ENCODE measurements around the gene RGS9. TPM values are rescaled to one million over a fixed set of nuclear protein-coding genes. Genes with fewer than 3 reads are reported as not detected.
"Not testable (repeated sequence)": the region's sequence is repeated elsewhere in the genome, so short reads cannot be mapped to it uniquely, and the experiment has no call there.

Gene RGS9
- total RNA-seq: 8.5 and 8.7 TPM in 2 replicates
- long read RNA-seq, transcript RGS9-212 (3 exons, 2,736 nt): major isoform, 6 of 10 reads
- long read RNA-seq, partial matches to known transcripts: 0 of 10 reads
- long read RNA-seq, other reads (novel, unspliced or antisense): 3 of 10 reads

DNA sequence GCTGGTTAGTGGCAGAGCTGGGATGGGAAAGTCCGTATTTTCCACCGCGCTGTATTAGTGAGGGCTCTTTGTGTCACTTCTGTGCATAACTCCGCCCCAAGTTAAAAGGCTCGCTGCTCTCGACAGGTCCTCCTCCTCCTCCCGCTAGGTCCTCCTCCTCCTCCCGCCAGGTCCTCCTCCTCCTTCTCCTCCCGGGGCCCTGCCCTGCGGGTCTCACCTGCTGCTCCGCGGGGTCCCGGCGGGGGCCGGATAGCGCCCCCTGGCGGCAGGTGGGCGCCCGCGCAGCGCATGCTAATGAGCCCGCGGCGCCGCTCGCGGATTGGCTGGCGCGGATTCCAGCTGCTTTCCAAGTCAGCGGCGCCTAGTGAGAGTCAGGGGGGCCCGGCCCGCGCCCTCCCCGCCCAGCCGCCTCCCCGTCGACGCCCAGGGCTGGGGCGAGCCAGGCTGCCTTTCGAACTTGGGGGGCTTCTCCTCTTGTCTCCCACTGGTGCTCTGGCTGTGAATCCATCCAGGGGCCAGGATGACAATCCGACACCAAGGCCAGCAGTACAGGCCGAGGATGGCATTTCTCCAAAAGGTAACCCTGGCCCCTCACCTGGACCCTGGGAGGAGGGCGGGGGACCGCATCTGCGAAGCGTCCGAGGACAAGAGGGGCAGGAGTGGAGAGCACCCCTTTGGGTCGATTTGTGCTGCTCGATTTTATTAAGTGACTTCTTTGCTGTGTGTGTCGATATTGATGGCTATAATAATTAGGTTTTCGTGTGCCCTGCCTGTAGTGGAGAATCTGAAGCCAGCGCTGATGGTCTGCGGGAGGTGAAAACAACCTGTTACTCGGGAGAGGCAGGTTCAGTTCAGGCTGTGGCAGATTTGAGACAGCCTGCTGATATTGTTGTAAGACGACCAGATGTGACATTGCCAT is at the start of gene RGS9:
Gene RGS9 (plus strand): TSS at position 350 of the 919 bp plus-strand sequence. CDS start 171 bp downstream, at position 521.
- peak within 1 kb of the TSS; percentile 74 for H3K27ac Mint-ChIP-seq
- TF ChIP-seq, protein P1, sequence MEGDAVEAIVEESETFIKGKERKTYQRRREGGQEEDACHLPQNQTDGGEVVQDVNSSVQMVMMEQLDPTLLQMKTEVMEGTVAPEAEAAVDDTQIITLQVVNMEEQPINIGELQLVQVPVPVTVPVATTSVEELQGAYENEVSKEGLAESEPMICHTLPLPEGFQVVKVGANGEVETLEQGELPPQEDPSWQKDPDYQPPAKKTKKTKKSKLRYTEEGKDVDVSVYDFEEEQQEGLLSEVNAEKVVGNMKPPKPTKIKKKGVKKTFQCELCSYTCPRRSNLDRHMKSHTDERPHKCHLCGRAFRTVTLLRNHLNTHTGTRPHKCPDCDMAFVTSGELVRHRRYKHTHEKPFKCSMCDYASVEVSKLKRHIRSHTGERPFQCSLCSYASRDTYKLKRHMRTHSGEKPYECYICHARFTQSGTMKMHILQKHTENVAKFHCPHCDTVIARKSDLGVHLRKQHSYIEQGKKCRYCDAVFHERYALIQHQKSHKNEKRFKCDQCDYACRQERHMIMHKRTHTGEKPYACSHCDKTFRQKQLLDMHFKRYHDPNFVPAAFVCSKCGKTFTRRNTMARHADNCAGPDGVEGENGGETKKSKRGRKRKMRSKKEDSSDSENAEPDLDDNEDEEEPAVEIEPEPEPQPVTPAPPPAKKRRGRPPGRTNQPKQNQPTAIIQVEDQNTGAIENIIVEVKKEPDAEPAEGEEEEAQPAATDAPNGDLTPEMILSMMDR (IDR thresholded peaks at IDR 0.05; ENCODE audit: unreplicated experiment): peak; percentile 99
- DNase-seq (ENCODE audit: low spot score, unreplicated experiment): peak; percentile 86
- peaks cover 15% of the 10 kb centered on the region for H3K4me1 Mint-ChIP-seq (ENCODE audit: low read depth)
- H3K4me3 Mint-ChIP-seq (ENCODE audit: low read depth): peak within 1 kb of the TSS; percentile 67
- H3K9me3 Mint-ChIP-seq (ENCODE audit: low read depth): no peaks in the 10 kb centered on the region
- H3K36me3 Mint-ChIP-seq (ENCODE audit: insufficient read depth): no peaks in the 10 kb centered on the region
- H3K27me3 Mint-ChIP-seq: peaks cover 39% of the 10 kb centered on the region

DNA sequence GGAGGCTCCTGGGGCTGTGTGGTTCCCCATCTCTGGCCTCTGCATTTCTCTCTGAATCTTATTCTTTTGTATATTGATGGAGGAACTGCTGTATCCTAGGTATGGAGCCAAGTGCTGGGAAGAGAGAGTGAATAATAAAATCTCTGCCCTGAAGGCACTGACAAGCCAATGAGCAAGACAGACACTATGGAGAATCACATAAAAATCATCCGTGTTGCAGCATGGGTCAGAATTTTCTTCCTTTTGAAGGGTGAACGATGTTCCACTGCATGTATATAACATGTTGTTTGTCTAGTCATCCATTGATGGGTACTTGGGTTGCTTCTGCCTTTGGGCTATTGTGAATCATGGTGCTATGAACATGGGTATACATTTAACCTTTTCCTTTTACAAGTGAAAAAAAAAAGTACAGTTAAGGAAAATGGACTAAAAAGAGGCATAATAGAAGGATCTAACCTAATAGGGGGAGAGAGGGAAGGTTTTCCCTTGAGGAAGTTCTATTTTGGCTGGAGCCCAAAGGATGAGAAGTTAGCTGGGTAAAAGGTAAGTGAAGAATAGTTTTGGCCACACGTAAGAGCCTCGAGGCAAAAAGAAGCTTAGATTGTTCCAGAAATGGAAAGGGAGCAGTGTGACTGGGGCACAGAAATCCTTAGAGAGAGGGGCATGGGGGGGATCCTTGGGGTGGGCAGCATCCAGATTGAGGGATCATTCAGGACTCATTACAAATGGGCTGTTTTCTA is 48.4 kb upstream of the RGS9 start:
- Mint-ChIP-seq H3K27me3 (peaks cover 39% of the 10 kb centered on the region), H3K4me1 (ENCODE audit: low read depth) (peaks cover 3% of the 10 kb centered on the region), H3K4me3 (ENCODE audit: low read depth) (no peak overlapping the region), H3K27ac (no peak overlapping the region), H3K36me3 (ENCODE audit: insufficient read depth) (no peaks in the 10 kb centered on the region), H3K9me3 (ENCODE audit: low read depth) (no peaks in the 10 kb centered on the region)
- TF ChIP-seq, protein P1 (IDR thresholded peaks at IDR 0.05; ENCODE audit: unreplicated experiment): no peak
- no peak for DNase-seq (ENCODE audit: low spot score, unreplicated experiment)

DNA sequence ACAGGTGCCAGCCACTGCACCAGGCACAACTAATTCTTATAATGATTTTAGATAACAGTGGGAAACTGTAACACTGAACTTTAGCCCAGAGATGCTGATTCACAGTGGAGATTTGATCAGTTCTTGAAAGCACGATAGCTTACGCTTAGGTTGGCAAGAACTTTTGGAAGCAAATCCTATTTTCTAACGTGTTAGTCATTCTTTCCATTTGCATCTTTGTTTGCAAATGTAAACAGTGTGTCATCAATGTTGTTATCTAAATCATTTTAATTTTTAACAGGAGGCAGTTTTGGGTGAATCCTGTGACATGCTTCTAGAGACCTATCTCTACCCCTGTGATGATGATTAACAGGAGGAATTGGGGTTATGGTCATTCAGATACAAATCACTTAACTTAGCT is 44.9 kb upstream of the RGS9 start:
- peaks cover 3% of the 10 kb centered on the region for H3K4me1 Mint-ChIP-seq (ENCODE audit: low read depth)
- no peak for DNase-seq (ENCODE audit: low spot score, unreplicated experiment)
- H3K4me3 Mint-ChIP-seq (ENCODE audit: low read depth): no peak overlapping the region
- peaks cover 29% of the 10 kb centered on the region for H3K27me3 Mint-ChIP-seq
- no peaks in the 10 kb centered on the region for H3K36me3 Mint-ChIP-seq (ENCODE audit: insufficient read depth)
- H3K9me3 Mint-ChIP-seq (ENCODE audit: low read depth): no peaks in the 10 kb centered on the region
- TF ChIP-seq, protein P1 (IDR thresholded peaks at IDR 0.05; ENCODE audit: unreplicated experiment): no peak
- H3K27ac Mint-ChIP-seq: no peak overlapping the region

DNA sequence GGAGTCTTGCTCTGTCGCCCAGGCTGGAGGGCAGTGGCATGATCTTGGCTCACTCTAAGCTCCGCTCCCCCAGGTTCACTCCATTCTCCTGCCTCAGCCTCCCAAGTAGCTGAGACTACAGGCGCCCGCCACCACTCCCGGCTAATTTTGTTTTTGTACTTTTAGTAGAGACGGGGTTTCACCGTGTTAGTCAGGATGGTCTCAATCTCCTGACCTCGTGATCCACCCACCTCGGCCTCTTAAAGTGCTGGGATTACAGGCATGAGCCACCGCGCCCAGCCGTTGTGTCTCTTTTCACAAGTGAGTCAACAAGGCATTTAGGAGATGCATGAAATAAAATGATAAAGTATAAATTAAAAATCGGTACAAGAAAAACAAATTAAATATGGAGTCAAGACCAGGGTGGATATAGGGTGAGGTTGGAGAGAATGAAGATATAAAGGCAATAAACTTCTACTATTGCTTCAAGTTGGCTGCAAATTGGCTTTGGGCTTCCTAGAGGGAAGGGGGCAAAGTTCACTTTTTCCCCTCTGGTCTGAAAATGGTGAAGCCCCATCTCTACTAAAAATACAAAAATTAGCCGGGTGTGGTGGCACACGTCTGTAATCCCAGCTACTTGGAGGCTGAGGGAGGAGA is 44.3 kb upstream of the RGS9 start:
- peaks cover 26% of the 10 kb centered on the region for H3K27me3 Mint-ChIP-seq
- H3K4me3 Mint-ChIP-seq (ENCODE audit: low read depth); H3K36me3 Mint-ChIP-seq (ENCODE audit: insufficient read depth); H3K9me3 Mint-ChIP-seq (ENCODE audit: low read depth); H3K4me1 Mint-ChIP-seq (ENCODE audit: low read depth); DNase-seq (ENCODE audit: low spot score, unreplicated experiment); H3K27ac Mint-ChIP-seq: not testable (repeated sequence)

DNA sequence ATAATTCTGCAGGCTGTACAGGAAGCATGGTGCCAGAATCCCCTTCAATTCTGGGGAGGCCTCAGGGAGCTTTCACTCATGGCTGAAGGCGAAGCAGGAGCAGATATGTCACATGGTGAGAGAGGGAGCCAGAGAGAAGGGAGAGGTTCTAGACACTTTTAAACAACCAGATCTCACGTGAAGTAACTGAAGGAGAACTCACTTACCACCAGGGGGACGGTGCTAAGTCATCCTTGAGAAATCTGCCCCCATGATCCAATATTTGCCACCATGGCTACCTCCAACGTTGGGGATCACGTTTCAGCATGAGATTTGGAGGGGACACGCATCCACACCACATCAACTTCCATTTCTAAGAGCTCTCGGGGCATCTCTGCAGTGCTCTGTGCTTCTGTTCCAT is 43.2 kb upstream of the RGS9 start:
- H3K27ac Mint-ChIP-seq: no peak overlapping the region
- no peak for DNase-seq (ENCODE audit: low spot score, unreplicated experiment)
- peaks cover 3% of the 10 kb centered on the region for H3K4me1 Mint-ChIP-seq (ENCODE audit: low read depth)
- no peaks in the 10 kb centered on the region for H3K36me3 Mint-ChIP-seq (ENCODE audit: insufficient read depth)
- no peak overlapping the region for H3K4me3 Mint-ChIP-seq (ENCODE audit: low read depth)
- TF ChIP-seq, protein P1 (IDR thresholded peaks at IDR 0.05; ENCODE audit: unreplicated experiment): peak; percentile 17
- peaks cover 20% of the 10 kb centered on the region for H3K27me3 Mint-ChIP-seq
- H3K9me3 Mint-ChIP-seq (ENCODE audit: low read depth): no peaks in the 10 kb centered on the region
